Gastroesophageal sphincter (tissue), 4 donors: Measurements from ENCODE around the gene USP32. TPM values are rescaled to one million over a fixed set of nuclear protein-coding genes. Genes with fewer than 3 reads are reported as not detected.

Experiments used
- ATAC-seq: fragments of 150-250 bp; one replicate; pipeline ENCODE4 v1.9.1; 2016; ENCODE audit warnings: mild to moderate bottlenecking, moderate library complexity
- H3K27ac ChIP-seq, 4 donors: fragments of 200-600 bp; sonication (generic) in 3 of 4; 1 replicate in 3 of 4; 2 replicates in 1 of 4; pipeline ENCODE4 v1.5.1; 2016 to 2019
- H3K27me3 ChIP-seq: fragments of 200-600 bp; sonication (generic); one replicate; pipeline ENCODE4 v1.5.1; 2019
- H3K36me3 ChIP-seq, 2 donors: fragments of 200-600 bp; sonication (generic); one replicate each; pipeline ENCODE4 v1.5.1; 2019; ENCODE audit warnings: control low read depth in 1 of 2
- H3K4me1 ChIP-seq, 3 donors: fragments of 200-600 bp; sonication (generic); 1 replicate in 2 of 3; 2 replicates in 1 of 3; pipeline ENCODE4 v1.5.1; 2016 to 2019; ENCODE audit warnings: control low read depth in 2 of 3
- H3K4me3 ChIP-seq, 2 donors: fragments of 200-600 bp; sonication (generic); one replicate each; pipeline ENCODE4 v1.5.1; 2019; ENCODE audit warnings: mild to moderate bottlenecking in 1 of 2, moderate library complexity in 1 of 2
- H3K9me3 ChIP-seq, 3 donors: fragments of 200-600 bp; sonication (generic); one replicate each; pipeline ENCODE4 v1.5.1; 2017 to 2019; ENCODE audit warnings: control low read depth in 2 of 3
- EP300 ChIP-seq: sonication (generic); formaldehyde crosslinking; IDR thresholded peaks from one replicate; pipeline ENCODE4 v1.6.1; 2017; ENCODE audit warnings: antibody characterized with exemption, mild to moderate bottlenecking
- POLR2A ChIP-seq, 2 donors: fragments of 450-650 bp; IDR thresholded peaks; one replicate each; pipeline ENCODE4 v1.6.1; 2017; ENCODE audit warnings: antibody characterized with exemption in 2 of 2, mild to moderate bottlenecking in 2 of 2, moderate library complexity in 1 of 2
- POLR2AphosphoS5 ChIP-seq: sonication (generic); formaldehyde crosslinking; IDR thresholded peaks from one replicate; pipeline ENCODE4 v1.6.1; 2017; ENCODE audit warnings: antibody characterized with exemption
- WGBS, 2 donors: methylation state at CpG; one replicate each; pipeline ENCODE4 v1.1.5; 2018; ENCODE audit warnings: low coverage in 1 of 2; 5-methylcytosine and 5-hydroxymethylcytosine counted together
- total RNA-seq, 4 donors: library from RNA; depleted of rRNA; stranded (reverse); fragments of >200 nt; gene quantifications; one replicate each; pipeline ENCODE4 v1.1.0, GENCODE V29; 2016
- TF ChIP-seq, protein P1 (sequence below), 4 experiments: fragments of 200-600 bp in 2 of 4; fragments of 450-650 bp in 2 of 4; sonication (generic) in 1 of 4; IDR thresholded peaks; one replicate each; pipeline ENCODE4 v1.5.1; 2017 to 2019; ENCODE audit warnings: antibody characterized with exemption in 4 of 4, mild to moderate bottlenecking in 2 of 4, moderate library complexity in 2 of 4

USP32 gene
- total RNA-seq, 4 donors from 2014 or later: 44.1 to 55.5 (median 51.4) TPM

DNA sequence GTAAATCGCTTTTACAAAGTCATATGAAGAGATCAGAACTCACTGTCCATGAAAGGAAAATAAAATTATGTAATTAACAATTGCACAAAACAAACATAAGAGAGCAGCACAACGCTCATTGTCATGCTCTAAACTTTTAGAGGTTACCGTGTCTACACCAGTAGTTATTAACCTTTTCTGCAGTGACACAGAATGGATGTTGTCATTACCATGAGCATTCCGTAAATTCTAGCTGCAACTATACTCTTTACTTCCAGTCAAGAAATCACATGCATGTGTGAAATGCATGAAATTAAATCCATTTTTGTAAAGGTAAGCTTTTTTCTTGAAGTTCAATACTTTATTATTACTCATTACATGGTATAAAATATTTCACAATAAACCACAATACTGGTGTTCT is 38.2 kb downstream of the USP32 start:
- no peaks in the 10 kb centered on the region for H3K9me3 ChIP-seq
- no peaks in the 10 kb centered on the region for H3K36me3 ChIP-seq
- TF ChIP-seq POLR2A (IDR thresholded peaks at IDR 0.05) (no peak), EP300 (no peak), POLR2AphosphoS5 (no peak)
- TF ChIP-seq, protein P1, sequence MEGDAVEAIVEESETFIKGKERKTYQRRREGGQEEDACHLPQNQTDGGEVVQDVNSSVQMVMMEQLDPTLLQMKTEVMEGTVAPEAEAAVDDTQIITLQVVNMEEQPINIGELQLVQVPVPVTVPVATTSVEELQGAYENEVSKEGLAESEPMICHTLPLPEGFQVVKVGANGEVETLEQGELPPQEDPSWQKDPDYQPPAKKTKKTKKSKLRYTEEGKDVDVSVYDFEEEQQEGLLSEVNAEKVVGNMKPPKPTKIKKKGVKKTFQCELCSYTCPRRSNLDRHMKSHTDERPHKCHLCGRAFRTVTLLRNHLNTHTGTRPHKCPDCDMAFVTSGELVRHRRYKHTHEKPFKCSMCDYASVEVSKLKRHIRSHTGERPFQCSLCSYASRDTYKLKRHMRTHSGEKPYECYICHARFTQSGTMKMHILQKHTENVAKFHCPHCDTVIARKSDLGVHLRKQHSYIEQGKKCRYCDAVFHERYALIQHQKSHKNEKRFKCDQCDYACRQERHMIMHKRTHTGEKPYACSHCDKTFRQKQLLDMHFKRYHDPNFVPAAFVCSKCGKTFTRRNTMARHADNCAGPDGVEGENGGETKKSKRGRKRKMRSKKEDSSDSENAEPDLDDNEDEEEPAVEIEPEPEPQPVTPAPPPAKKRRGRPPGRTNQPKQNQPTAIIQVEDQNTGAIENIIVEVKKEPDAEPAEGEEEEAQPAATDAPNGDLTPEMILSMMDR (IDR thresholded peaks at IDR 0.05): no peak
- H3K4me1 ChIP-seq: peaks cover 0 to 37% (median 7%) of the 10 kb centered on the region in 3 donors
- WGBS, 2 donors: 83 to 88% methylated on average over 4 of the region's 4 CpGs
- no peaks in the 10 kb centered on the region for H3K27me3 ChIP-seq
- H3K27ac ChIP-seq: no peak overlapping the region
- no peak for ATAC-seq
- no peak overlapping the region for H3K4me3 ChIP-seq

DNA sequence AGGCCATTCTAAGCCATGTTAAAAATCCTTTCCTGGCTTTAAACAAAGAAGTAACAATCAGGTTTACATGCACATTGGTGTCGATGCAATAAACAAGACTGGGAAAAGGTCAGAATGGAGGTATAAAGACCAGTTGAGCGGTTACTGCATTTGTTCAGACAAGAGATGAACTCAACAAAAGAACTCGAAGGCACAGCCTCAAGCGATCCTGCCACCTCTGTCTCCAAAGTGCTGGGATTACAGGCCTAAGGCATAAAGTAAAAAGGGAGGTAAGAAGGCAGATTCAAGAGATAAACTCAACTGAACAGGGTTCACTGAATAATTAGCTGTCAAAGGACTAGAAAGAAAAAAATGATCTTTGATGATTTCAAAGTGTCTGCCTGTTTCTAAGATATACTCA is 39.4 kb downstream of the USP32 start:
- H3K27ac ChIP-seq: no peak overlapping the region
- TF ChIP-seq POLR2AphosphoS5: no peak
- TF ChIP-seq EP300: no peak
- TF ChIP-seq, protein P1 (IDR thresholded peaks at IDR 0.05): no peak
- TF ChIP-seq POLR2A (IDR thresholded peaks at IDR 0.05): no peak
- no peak for ATAC-seq
- WGBS, 2 donors: 96 to 100% methylated on average over 4 of the region's 4 CpGs
- H3K4me3 ChIP-seq: no peak overlapping the region
- no peaks in the 10 kb centered on the region for H3K9me3 ChIP-seq
- no peaks in the 10 kb centered on the region for H3K27me3 ChIP-seq
- H3K36me3 ChIP-seq: no peaks in the 10 kb centered on the region
- peaks cover 0 to 32% (median 7%) of the 10 kb centered on the region in 3 donors for H3K4me1 ChIP-seq

DNA sequence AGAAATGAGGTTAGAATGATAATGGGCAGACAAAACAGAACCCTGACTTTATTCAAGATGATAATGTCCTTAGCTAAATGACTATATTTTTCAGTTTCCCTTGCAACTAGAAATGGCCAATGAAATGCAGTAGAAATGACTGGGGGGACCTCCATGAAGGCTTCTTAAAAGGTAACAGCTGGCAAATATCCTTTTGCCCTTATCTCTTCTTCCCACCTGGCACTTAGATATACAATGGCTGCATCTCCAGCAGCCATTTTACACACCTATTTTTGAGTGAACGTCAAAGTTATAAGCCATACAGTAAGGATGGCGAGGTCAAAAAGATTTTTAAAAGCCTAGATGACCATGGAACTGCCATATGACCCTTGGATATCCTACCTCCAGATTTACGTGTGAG is 39.9 kb downstream of the USP32 start:
- Histone ChIP-seq H3K4me1 (peaks cover 0 to 28% (median 7%) of the 10 kb centered on the region in 3 donors), H3K4me3 (no peak overlapping the region), H3K9me3 (no peaks in the 10 kb centered on the region), H3K27ac (no peak overlapping the region), H3K27me3 (no peaks in the 10 kb centered on the region), H3K36me3 (no peaks in the 10 kb centered on the region)
- WGBS, 2 donors: 82 to 95% methylated on average over 3 of the region's 3 CpGs
- TF ChIP-seq POLR2AphosphoS5 (no peak), POLR2A (IDR thresholded peaks at IDR 0.05) (no peak)
- ATAC-seq: no peak

DNA sequence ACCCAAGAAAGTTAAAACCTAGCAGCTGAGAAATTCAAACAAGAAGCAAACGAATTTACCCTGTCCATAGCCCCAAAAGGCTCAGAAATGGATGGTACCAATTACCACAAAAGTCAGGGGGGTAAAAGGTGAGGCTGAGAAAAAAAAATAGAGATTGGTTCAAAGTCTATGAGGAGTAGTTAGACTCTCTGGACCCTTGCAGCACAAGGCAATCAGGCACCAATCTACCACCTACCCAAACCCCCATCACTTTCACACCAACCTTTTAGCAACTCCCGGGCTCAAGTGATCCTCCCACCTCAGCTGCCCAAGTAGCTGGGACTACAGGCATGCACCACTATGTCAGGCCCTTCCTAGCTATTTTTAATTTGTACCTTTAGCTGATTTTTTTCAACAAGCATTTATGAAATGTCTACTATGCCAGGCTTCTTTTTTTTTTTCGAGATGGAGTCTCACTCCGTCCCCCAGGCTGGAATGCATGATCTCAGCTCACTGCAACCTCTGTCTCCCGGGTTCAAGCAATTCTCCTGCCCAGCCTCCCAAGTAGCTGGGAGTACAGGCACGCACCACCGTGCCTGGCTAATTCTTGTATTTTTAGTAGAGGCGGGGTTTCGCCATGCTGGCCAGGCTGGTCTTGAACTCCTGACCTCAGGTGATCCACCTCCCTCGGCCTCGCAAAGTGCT is 40.8 kb downstream of the USP32 start:
- 63 to 77% methylated on average over 4 to 8 of the region's 11 CpGs for WGBS, 2 donors
- TF ChIP-seq POLR2A (IDR thresholded peaks at IDR 0.05) (no peak), POLR2AphosphoS5 (no peak), EP300 (no peak)
- TF ChIP-seq, protein P1 (IDR thresholded peaks at IDR 0.05): no peak
- no peak for ATAC-seq
- Histone ChIP-seq H3K27me3 (no peaks in the 10 kb centered on the region), H3K27ac (no peak overlapping the region), H3K36me3 (no peaks in the 10 kb centered on the region), H3K9me3 (no peaks in the 10 kb centered on the region), H3K4me1 (peaks cover 0 to 25% (median 7%) of the 10 kb centered on the region in 3 donors), H3K4me3 (no peak overlapping the region)

DNA sequence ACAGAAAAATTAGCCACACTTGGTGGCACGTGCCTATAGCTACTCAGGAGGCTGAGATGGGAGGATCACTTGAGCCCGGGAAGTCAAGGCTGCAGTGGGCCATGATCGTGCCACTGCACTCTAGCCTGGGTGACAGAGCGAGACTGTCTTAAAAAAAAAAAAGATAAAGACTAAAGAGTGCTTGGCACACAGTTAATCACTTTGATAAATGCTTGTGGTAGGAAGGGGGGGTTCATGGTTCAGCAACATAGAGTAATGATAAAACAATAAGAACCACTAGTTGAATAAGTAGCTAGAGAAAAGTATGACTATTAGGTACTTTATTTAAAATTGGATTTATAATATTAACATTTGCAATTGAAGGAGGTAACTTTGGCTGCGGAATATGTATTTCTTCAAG is 43.3 kb downstream of the USP32 start:
- ATAC-seq: no peak

More for the DNA sequence above, 43.3 kb downstream of the USP32 start:
- Histone ChIP-seq H3K27ac (no peak overlapping the region), H3K36me3 (peaks cover 0 to 19% of the 10 kb centered on the region in 2 donors), H3K27me3 (no peaks in the 10 kb centered on the region), H3K4me3 (no peak overlapping the region), H3K9me3 (no peaks in the 10 kb centered on the region), H3K4me1 (peaks cover 0 to 7% (median 0%) of the 10 kb centered on the region in 3 donors)
- TF ChIP-seq POLR2A (IDR thresholded peaks at IDR 0.05): no peak
- TF ChIP-seq EP300: no peak
- TF ChIP-seq, protein P1 (IDR thresholded peaks at IDR 0.05): no peak
- no peak for TF ChIP-seq POLR2AphosphoS5
- WGBS, 2 donors: 100% methylated on average over 1 to 5 of the region's 5 CpGs
